NCI-H1048 (cell line): ENCODE data around the gene UNC93B1.
"Not testable (repeated sequence)": the region's sequence is repeated elsewhere in the genome, so short reads cannot be mapped to it uniquely, and the experiment has no call there.

Source experiments
- DNase-seq: peaks from one replicate; lab custom pipeline; 2025; lab: John Stamatoyannopoulos, UW

The UNC93B1 gene

DNA sequence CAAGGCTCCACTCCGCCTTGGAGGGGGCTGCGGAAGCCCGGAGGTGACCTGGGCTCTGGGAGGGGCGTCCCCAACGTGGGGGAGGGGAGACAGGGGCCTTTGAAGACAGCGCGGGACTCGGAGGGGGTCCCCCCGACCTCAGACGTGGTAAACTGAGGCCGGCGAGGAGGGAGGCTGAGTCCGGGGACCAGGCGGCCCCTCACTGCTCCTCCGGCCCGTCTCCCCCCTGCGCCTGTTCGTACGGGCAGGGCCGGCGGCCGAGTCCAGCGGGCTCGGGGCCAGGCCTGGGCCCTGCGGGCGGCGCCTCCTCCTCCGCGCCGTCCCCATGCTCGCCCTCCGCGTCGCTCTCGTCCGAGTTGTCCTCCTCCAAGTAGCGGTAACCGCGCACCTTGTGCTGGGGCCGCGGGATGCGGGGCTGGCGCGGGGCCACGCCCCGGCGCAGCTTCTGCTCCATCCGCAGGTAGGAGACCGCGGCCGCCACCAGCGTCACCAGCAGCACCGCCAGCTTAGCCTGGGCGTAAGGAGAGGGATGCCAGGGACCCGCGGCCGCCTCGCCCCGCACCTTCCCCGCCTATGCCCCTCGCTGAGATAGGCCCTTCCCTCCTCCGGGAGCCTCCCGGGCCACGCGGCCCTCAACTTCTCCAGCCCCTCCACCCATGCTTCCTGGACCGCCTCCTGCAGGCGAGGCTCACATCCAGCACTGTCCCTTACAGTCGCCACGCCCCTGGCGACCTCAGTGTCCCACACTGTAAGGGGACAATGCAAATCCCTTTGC lies 12.4 kb downstream of the UNC93B1 start:
- DNase-seq, result not testable (repeated sequence)

DNA sequence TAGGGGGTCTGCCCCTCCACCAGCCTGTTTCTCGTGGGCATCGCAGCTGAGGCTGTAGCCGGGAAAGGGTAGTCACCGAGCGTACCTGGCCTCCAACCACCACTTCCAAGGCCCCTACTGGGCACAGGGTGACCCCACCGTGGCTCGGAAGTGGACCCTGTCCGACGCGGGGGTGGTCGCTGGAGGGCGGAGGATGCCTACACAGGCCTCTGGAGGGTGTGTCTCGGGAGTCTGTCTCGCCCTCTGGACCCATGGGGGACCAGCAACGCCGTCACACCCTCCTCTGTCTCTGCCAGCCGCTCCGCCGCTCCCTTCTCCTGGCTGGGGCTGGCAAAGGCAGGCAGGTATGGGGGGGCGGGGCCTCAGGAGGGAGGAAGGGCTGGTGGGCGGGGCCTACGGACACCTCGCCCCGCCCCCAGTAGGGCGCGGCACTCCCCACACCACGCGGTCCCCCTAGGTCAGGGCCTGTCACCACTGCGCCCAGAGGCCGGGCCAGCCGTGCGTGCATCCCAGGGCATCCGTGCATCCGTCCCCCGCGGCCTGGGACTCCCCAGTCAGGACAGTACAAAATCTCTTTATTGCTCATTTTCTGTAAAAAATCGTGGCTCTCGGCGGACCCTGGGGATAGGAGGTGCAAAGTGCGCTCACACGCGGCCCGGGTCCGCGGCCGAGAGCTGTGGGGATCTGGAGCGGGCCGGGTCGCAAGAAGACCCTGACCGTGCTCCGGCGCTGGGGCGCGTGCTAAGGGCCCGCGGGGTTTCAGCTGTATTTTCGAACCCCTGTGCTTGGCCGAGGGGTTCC lies 13.2 kb downstream of the UNC93B1 start:
- not testable (repeated sequence) for DNase-seq

DNA sequence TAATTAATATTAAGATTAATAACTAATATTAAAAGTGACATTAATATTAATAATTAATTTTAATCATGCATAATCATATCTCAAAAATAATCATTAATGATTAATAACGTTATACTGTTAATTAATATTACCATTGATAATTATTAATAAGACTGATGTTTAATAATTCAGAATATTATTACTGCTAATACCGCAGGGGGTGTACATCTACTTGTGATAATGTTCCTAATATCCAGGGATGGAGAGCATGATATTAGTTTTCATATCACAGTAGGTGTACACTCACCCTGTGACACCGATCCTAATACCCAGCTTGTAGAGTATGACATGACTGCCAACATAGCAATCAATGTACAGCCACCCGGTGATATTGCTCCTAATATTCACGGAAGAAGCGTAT lies 18.6 kb downstream of the UNC93B1 start:
- DNase-seq, result not testable (repeated sequence)

DNA sequence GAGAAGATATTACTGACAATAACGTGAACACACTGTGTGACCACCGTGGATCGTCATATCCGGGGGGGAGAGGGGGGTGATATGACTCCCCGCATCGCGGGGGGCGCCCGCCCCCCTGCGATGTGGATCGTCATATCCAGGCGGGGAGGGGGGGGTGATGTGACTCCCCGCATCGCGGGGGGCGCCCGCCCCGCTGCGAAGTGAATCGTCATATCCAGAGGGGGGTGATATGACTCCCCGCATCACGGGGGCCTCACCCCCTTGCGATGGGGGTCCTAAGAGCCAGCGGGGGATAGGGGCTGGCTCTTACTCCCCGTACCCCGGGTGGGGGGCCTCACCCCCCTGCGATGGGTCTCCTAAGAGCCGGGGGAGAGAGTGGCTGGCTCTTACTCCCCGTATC lies 19.9 kb downstream of the UNC93B1 start:
- DNase-seq, result no peak

DNA sequence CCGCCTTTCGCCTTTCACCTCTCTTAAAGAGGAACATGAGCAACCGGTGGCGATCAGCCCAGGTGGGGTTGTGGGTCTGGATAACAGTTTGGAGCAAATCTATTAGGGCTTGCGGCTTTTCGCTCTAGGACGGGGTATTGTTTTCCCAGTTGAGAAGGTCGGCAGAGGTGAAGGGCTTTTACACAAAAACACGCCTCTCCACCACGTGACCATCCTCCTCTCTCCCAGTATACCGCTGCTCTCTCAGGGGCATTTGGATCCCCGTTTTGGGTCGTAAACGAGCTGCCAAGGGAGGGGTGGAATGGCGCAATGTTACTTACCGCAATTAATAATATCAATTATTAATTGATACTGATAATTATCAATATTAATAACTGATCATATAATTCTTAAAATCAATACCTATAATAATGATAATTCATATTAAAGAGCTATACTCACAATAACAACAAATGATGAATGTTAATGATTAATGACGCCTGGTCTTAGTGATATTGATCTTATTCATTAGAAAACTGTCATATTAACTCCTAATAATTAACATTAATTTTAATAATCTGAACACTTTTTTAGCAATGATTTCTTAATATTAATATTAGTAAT lies 21.5 kb downstream of the UNC93B1 start:
- DNase-seq, result not testable (repeated sequence)

GRCh38 chr11:67981226-67981625 lies 22.7 kb downstream of the UNC93B1 start:
- DNase-seq, result not testable (repeated sequence)

DNA sequence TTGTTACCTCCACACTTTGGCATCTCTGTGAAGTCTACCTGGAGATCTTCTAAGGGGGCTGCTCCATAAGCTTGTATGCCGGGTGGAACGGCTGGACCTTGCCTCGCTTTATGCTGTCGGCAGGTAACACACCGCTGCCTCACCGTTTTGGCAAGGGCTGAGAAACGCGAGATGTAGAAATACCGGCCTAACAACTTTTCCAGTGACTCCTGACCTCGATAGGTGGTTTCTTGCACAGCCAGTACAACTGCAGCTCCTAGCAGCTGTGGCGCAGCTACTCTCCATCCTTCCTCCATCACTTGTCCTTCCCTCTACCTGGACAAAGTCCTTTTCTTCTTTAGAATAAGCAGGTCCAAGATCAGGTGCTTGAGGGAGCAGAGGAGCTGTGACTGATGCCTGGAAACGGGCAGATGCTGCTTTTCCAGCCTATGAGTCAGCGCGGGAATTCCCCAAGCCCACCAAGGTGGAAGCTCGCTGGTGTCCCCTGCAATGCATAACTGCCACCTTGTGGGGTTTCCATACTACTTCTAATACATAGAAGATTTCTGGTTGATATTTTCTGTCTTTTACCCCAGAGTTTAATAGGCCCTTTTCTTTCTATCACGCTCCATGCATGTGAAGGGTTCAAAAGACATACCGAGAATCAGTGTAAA lies 25.0 kb downstream of the UNC93B1 start:
- not testable (repeated sequence) for DNase-seq

DNA sequence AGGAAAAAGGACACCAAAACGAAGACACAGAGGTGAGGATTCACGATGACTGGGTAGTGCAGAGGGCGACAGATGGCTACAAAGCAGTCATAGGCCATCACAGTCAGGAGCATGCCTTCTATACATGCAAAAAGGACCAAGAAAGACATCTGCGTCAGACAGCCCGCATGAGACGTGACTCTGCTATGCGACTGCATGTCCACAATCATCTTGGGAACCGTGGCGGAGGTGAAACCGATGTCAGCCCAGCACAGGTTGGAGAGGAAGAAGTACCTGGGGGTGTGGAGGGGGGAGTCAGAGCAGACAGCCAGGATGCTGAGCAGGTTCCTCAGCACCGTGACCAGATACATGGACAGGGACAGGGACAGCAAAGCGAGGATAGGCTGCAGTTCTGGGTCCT lies 29.2 kb downstream of the UNC93B1 start:
- not testable (repeated sequence) for DNase-seq

GRCh38 chr11:67965830-67966348 lies 38.0 kb downstream of the UNC93B1 start:
- not testable (repeated sequence) for DNase-seq

GRCh38 chr11:67964746-67965145 lies 39.2 kb downstream of the UNC93B1 start:
- not testable (repeated sequence) for DNase-seq

- not testable (repeated sequence) for DNase-seq
Observed at GRCh38 chr11:67963879-67964278, 40.0 kb downstream of the UNC93B1 start.

DNA sequence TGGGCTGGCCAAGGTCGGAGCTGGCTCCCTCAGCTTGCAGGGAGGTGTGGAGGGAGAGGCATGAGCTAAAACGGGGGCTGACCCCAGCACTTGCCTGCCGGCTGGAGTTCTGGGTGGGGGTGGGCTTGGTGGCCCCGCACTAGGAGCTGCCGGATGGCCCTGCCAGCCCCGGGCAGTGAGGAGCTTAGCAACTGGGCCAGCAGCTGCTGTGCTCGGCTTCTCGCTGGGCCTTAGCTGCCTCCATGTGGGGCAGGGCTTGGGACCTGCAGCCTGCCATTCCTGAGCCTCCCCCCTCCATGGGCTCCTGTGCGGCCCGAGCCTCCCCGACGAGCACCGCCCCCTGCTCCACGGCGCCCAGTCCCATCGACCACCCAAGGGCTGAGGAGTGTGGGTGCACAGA lies 40.7 kb downstream of the UNC93B1 start:
- not testable (repeated sequence) for DNase-seq

DNA sequence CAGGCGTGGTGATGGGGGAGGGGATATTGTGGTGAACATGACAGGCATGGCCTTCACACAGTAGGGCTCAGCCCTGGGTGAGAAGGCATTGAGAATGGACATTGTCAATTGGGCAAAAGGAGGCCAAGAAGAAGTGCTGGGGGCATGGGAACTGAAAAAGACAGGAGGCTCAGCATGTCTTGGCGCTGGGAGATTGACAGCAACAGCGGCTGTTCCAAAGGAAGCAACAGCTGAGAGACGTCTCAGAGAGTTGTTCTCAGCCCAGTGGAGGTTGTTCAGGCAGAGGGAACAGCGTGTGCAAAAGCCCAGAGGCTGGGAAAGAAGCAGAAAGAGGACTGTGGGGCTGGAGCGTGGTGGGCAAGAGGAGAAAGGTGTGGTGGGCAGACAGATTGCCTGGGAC lies 47.7 kb downstream of the UNC93B1 start:
- DNase-seq, result not testable (repeated sequence)

- DNase-seq, result not testable (repeated sequence)
Observed at GRCh38 chr11:67955461-67956007, 48.4 kb downstream of the UNC93B1 start.

- DNase-seq, result not testable (repeated sequence)
Observed at GRCh38 chr11:67954971-67955370, 48.9 kb downstream of the UNC93B1 start.

DNA sequence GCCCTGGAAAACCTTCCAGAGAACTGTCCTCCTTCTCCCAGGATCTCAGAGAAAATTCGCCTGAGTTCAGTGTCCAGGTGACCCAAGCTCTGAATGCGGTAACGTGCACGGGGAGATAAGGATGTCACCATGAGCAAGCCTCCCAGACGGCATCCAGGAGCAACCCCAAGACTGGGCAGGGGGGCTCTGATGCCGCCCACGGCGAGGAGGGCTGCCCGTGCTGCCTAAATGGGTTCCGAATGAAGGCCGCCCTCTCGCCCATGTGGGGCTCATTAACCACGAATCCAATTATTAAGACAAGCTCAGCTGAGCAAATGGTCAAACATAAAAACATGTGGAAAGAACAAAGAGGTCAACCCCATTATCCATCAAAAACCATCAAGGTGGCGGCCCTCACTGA lies 49.6 kb downstream of the UNC93B1 start:
- not testable (repeated sequence) for DNase-seq

GRCh38 chr11:67950705-67951104 lies 53.2 kb downstream of the UNC93B1 start:
- DNase-seq, result not testable (repeated sequence)

DNA sequence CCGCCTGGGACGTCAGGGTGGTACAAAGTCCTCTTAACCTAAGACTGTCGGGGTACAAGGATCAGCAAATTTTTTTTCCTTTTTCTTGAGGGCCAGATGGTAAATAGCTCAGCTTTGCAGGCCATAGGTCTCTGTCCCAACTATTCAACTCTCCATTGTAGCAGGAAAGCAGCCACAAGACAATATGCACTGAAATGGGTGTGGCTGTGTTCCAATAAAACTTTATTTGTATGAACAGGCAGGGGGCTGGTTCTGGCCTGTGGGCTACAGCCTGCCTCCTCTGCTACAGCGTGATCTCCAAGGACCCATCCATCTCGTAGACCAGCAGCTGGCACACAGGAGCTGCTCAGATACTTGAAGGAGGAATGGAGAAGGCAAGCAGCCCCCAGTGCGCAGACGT lies 56.1 kb downstream of the UNC93B1 start:
- not testable (repeated sequence) for DNase-seq

GRCh38 chr11:67946403-67946802 lies 57.5 kb downstream of the UNC93B1 start:
- DNase-seq, result not testable (repeated sequence)

DNA sequence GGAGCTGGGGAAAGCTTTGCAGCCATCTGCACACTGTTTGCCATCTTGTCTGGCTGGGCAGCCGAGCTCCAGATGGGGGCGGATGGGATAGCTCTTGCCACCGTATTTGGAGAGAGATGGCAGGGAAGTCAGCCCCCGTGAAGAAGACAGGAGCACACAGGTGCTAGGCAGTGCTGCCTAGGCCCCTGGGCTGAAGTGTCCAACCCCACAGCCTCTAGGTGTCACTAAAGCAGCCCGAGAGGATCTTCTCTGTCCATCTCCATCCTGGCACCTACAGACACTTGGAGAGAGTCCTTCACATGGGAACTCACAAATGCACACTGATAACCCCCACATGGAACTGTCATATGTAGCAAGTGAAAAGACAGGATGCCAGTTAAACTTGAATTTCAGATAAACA lies 60.5 kb downstream of the UNC93B1 start:
- not testable (repeated sequence) for DNase-seq
